PFSK-1 (cell line): ENCODE data around the gene KCNAB3.

ENCODE experiments used
- FOXP2 ChIP-seq: optimal IDR thresholded peaks from 2 replicates; pipeline ENCODE3; 2011; ENCODE audit warnings: borderline replicate concordance, control low read depth, inconsistent platforms; ENCODE audit not compliant: insufficient read depth; ENCODE audit errors: extremely low read length, extremely low read depth
- POLR2AphosphoS5 ChIP-seq: IDR thresholded peaks from 2 replicates; pipeline ENCODE4 v1.6.1; 2012; ENCODE audit warnings: low read depth, mild to moderate bottlenecking, control low read depth, low read length, moderate library complexity
- REST ChIP-seq, 2 experiments: IDR thresholded peaks; 2 replicates each; pipeline versions ENCODE4 v1.6.1 to v1.8.0; 2011 to 2012; ENCODE audit warnings: low read depth in 2 of 2, low read length in 2 of 2, control low read depth in 1 of 2, inconsistent platforms in 1 of 2, mild to moderate bottlenecking in 1 of 2, moderate library complexity in 1 of 2; ENCODE audit not compliant: insufficient read depth in 1 of 2
- SIN3A ChIP-seq: IDR thresholded peaks from 2 replicates; pipeline ENCODE4 v1.6.1; 2012; ENCODE audit warnings: mild to moderate bottlenecking, low read length, moderate library complexity, borderline replicate concordance; ENCODE audit not compliant: insufficient read depth
- TAF1 ChIP-seq: IDR thresholded peaks from 2 replicates; pipeline ENCODE4 v1.6.1; 2012; ENCODE audit warnings: low read length, control low read depth, borderline replicate concordance; ENCODE audit not compliant: insufficient read depth

Gene KCNAB3

GRCh38 chr17:7950578-7950977 lies 20.9 kb upstream of the KCNAB3 start:
- TF ChIP-seq TAF1 (no peak), FOXP2 (no peak), REST (IDR thresholded peaks at IDR 0.05; ENCODE audit: insufficient read depth in 1 of 2, low read depth in 2 of 2, low read length in 2 of 2) (no peak), SIN3A (no peak), POLR2AphosphoS5 (no peak)

- TF ChIP-seq SIN3A (no peak), FOXP2 (no peak), REST (IDR thresholded peaks at IDR 0.05; ENCODE audit: insufficient read depth in 1 of 2, low read depth in 2 of 2, low read length in 2 of 2) (no peak), POLR2AphosphoS5 (no peak), TAF1 (no peak)
Observed at GRCh38 chr17:7947651-7948050, 18.0 kb upstream of the KCNAB3 start.

- TF ChIP-seq POLR2AphosphoS5 (no peak), TAF1 (no peak), FOXP2 (no peak), SIN3A (no peak), REST (IDR thresholded peaks at IDR 0.05; ENCODE audit: insufficient read depth in 1 of 2, low read depth in 2 of 2, low read length in 2 of 2) (no peak)
Observed at GRCh38 chr17:7946441-7946840, 16.8 kb upstream of the KCNAB3 start.

- no peak for TF ChIP-seq FOXP2
- TF ChIP-seq REST (IDR thresholded peaks at IDR 0.05; ENCODE audit: insufficient read depth in 1 of 2, low read depth in 2 of 2, low read length in 2 of 2) = no peak
- no peak for TF ChIP-seq SIN3A
- no peak for TF ChIP-seq POLR2AphosphoS5
- no peak for TF ChIP-seq TAF1
Observed at GRCh38 chr17:7945651-7946050, 16.0 kb upstream of the KCNAB3 start.

GRCh38 chr17:7944326-7944725 lies 14.7 kb upstream of the KCNAB3 start:
- no peak for TF ChIP-seq TAF1
- no peak for TF ChIP-seq POLR2AphosphoS5
- no peak for TF ChIP-seq FOXP2
- no peak for TF ChIP-seq SIN3A
- TF ChIP-seq REST (IDR thresholded peaks at IDR 0.05; ENCODE audit: insufficient read depth in 1 of 2, low read depth in 2 of 2, low read length in 2 of 2) = no peak
